Mononuclear cell (primary cell): ENCODE results near the gene ROGDI. TPM values are rescaled to one million over a fixed set of nuclear protein-coding genes. Genes with fewer than 3 reads are reported as not detected.

ENCODE experiments used
- H3K27me3 ChIP-seq: 2 replicates; pipeline ENCODE4 v1.6.0; 2011; ENCODE audit warnings: low read length, control low read depth; ENCODE audit not compliant: insufficient read depth
- H3K4me1 ChIP-seq: 2 replicates; pipeline ENCODE4 v1.5.1; 2011; ENCODE audit warnings: mild to moderate bottlenecking, low read length, control low read depth; ENCODE audit not compliant: insufficient read depth
- H3K4me3 ChIP-seq: 2 replicates; pipeline ENCODE4 v1.5.1; 2011; ENCODE audit warnings: mild to moderate bottlenecking, low read length, moderate library complexity
- H3K9me3 ChIP-seq: 2 replicates; pipeline ENCODE4 v1.5.1; 2011; ENCODE audit warnings: low read depth, mild to moderate bottlenecking, control low read depth, low read length
- total RNA-seq: library from RNA; depleted of rRNA; stranded (reverse); fragments of >200 nt; gene quantifications from one replicate; pipeline ENCODE4 v1.2.3, GENCODE V29; 2012

The ROGDI gene
- total RNA-seq, 1 donor, result 19.3 TPM

DNA sequence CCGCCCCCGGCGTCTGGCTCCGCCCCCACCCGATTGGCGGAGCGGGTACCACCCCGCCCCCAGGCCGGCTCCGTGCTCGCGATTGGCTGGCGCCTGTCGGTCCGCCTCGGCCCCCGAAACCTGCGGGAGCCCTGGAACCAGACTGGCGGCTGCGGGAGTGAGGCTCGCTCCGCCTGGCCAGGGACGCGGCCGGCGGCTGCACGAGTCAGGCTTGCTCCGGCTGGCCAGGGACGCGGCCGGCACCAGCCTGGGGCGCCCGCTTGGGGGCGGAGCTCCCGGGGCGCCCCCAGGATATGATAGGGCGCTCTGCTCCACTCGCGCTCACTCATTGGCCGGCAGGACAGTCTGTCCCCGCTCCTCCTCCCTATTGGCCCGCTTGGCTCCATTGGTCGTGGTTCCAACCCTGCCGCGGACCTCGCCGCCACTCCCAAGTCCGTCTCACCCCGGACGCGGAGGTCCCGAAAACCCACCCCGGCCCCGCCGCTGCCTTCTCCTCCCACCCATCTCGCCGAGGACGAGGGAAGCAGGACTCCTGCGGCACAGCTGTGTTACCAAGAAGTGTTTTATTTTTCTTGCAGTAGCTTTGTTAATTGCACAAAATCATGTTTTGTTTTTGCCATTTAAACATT, 340 bp upstream of the ROGDI start:
- no peaks in the 10 kb centered on the region for H3K9me3 ChIP-seq
- H3K4me3 ChIP-seq, result peak overlapping the region; percentile 70
- H3K27me3 ChIP-seq, result no peaks in the 10 kb centered on the region
- peaks cover 34% of the 10 kb centered on the region for H3K4me1 ChIP-seq

DNA sequence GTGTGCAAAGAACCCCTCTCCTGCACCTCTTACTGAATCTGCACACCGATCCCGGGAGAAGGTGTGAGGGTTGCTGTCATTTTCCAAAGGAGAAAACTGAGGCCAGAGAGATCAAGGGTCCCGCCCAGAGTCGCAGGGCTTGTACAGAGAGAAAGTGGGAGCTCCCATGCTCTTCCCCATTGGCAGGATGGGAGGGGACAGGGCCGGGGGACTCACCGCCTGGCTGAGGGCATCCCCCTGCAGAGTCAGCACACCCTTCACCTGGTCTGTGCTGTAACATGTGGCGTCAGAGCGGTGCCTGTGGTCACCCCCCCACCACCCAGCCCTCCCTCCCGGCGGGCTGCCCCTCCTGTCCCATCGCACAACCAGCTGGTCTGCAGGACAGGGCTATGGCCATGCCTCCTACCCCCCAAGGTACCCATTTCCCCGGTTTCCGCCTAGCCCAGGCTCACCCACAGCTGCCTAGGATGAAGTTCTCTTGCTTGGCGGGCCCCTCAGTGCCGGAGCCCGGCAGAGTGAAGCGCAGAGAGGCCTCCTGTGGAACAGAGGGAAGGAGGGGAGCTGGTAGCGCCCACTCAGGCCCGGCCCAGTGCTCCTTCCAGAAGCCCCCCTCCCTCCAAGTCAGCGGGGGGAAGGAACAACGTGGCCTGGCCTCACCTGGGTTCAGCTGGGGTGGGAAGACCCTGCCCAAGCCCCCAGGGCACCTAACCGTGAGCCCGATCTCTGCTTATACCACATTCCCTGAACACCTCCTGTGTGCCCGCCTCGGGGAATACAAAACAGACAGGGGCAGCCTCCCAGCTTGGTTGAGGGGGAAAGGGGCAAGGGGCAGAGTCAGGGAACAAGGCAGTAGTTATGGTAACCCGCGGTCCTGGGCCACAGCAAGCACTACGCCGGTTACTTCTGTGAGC, 1.1 kb downstream of the ROGDI start:
- peak overlapping the region; percentile 70 for H3K4me3 ChIP-seq
- H3K9me3 ChIP-seq, result no peaks in the 10 kb centered on the region
- H3K27me3 ChIP-seq, result no peaks in the 10 kb centered on the region
- peaks cover 34% of the 10 kb centered on the region for H3K4me1 ChIP-seq

DNA sequence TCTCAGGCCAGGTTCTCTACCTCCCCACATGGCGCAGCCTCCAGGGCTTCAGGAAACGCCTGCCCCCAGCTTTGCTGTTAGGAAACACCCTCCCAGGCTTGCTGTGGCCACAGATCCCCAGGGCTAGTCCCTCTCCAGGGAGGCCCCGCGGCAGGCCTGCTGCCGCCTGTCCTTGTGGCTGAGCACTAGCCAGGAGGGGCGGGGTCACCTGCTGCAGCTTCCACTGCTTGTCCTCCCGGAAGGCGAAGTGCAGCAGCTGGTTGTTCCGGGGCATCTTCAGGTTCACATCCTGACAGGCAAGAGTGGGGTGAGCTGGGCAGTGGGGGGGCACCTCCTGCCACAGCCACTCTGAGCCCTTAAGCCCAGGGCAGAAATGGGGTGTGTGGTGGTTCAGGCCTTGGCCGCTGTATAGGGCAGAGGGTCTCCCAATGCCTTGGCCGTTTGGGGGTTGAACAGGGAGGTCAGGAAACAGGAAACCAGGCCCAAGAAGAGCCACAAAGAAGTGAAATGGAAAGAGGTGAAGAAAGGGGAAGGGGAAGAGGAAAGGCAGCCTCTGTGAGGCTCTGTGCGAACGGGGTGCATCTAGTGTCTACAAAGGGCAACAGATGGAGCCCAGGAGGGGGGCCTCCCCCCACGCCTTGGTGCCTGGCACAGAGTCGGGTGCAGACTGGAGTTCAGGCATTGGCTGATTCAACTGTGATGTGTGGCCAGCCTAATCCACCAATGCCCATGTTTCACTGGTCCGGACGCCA, 2.0 kb downstream of the ROGDI start:
- H3K4me3 ChIP-seq, result no peak overlapping the region
- H3K27me3 ChIP-seq, result no peaks in the 10 kb centered on the region
- H3K4me1 ChIP-seq, result peaks cover 34% of the 10 kb centered on the region
- H3K9me3 ChIP-seq, result no peaks in the 10 kb centered on the region

DNA sequence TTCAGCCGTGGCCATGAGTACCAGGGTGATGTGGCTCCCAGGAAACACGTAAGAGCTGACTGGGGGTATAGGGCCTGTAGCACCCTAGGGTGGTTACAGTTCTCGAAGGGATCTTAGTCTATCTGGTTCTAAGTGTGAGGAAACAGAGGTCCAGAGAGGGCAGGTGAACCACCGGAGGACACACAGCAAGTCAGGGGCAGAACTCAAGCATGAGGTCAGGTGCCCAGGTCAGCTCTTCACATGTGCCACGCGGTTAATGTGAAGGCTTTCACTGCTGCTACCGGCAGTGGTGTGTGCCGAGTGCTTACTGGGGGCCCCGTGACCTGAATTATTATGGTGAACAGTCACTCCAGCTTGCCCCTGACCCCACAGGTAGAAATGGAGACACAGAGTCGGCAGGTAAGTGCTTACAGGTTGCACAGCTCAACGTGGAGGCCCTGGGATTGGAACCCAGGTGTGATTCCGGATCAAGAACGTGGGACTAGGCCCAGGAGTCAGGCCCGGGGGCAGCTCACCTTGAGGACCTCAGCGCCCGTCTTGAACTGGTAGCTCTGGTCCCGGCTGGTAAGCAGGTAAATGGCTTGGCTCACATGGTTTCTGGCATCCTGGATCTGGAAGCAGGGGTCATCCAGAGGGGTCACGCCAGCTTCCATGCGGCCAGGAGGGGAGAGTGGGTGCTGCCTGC, 3.1 kb downstream of the ROGDI start:
- H3K4me1 ChIP-seq, result peaks cover 31% of the 10 kb centered on the region
- H3K27me3 ChIP-seq, result no peaks in the 10 kb centered on the region
- H3K9me3 ChIP-seq, result no peaks in the 10 kb centered on the region
- no peak overlapping the region for H3K4me3 ChIP-seq

DNA sequence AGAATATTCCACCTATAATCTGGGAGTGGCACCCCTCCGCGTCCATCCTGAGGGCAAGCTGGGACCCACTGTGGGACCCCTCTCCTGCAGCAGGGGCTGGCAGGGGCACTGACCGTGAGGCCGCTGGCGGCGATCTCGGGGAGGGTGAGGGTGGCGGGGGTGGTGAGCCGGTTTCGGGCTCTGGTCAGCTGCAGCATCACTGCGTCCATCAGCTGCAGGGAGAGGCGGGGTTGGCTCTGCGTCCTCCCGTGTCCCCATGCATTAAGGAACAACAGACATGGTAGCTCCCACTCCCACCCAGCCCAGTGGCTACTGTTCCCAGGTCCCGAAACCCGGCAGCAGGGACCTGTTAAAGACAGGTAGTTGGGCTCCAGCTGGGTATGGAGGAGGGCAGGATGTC, 4.0 kb downstream of the ROGDI start:
- H3K4me3 ChIP-seq, result no peak overlapping the region
- H3K9me3 ChIP-seq, result no peaks in the 10 kb centered on the region
- no peaks in the 10 kb centered on the region for H3K27me3 ChIP-seq
- H3K4me1 ChIP-seq, result peaks cover 23% of the 10 kb centered on the region

DNA sequence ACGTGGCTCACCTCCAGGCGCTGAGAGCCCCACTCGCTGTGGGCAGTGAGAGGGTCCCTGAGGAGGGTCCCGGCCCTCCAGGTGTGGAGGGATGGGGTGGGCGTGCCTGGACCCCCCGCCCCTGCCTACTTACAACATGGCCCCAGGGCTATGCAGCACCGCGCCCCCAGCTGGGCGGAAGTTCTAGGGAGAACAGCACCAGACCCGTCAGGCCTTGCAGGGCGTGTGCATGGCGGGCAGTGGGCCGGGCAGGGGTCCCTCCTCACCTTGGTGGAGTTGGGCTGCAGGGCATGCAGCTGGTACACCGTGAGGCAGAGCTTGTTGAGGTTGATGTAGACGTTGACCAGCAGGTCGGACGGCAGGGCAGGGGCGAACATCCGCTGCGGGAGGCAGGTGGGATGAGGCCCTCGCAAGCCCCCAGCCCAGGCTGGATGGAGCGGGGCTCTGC, 4.6 kb downstream of the ROGDI start:
- no peak overlapping the region for H3K4me3 ChIP-seq
- peaks cover 21% of the 10 kb centered on the region for H3K4me1 ChIP-seq
- H3K27me3 ChIP-seq, result no peaks in the 10 kb centered on the region
- no peaks in the 10 kb centered on the region for H3K9me3 ChIP-seq

DNA sequence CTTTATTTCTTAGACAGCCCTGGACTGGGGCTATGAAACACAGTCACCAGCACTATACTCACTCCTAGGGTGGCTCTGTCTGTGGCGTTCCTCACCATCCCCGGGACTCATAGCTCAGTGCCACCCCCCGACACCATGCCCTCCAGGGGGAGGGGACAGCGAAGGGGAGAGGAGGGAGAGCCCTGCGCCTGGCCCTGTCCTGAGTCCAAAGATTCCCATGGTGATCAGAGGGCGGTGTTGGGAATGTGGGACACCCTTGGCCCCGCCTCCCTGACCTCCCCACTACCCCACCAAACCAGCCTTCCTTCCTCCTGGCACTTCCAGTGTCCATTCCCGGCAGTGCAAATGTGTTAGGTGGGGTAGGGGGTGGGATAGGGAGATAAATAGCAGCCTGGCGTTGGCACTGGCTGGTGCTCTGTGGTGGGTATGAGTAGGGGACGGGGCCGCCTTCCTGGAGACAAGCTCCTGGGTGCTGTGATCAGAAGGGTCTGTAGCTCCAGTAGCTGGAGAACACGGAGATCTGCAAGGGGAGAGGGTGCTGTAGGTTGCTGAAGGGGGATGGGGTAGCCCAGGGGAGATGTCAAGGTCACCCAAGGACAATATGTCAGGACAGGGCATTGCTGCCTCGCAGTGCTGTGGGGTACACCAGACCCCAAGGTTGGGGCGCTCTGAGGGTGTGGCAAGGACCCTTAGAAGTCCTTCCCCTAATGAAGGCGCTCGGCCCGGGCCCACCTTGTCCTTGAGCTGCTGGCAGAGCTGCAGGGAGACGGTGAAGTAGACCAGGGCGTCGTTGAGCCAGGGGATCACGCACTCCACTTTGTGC, 5.2 kb downstream of the ROGDI start:
- H3K4me3 ChIP-seq, result no peak overlapping the region
- no peaks in the 10 kb centered on the region for H3K27me3 ChIP-seq
- H3K9me3 ChIP-seq, result no peaks in the 10 kb centered on the region
- H3K4me1 ChIP-seq, result peaks cover 21% of the 10 kb centered on the region

DNA sequence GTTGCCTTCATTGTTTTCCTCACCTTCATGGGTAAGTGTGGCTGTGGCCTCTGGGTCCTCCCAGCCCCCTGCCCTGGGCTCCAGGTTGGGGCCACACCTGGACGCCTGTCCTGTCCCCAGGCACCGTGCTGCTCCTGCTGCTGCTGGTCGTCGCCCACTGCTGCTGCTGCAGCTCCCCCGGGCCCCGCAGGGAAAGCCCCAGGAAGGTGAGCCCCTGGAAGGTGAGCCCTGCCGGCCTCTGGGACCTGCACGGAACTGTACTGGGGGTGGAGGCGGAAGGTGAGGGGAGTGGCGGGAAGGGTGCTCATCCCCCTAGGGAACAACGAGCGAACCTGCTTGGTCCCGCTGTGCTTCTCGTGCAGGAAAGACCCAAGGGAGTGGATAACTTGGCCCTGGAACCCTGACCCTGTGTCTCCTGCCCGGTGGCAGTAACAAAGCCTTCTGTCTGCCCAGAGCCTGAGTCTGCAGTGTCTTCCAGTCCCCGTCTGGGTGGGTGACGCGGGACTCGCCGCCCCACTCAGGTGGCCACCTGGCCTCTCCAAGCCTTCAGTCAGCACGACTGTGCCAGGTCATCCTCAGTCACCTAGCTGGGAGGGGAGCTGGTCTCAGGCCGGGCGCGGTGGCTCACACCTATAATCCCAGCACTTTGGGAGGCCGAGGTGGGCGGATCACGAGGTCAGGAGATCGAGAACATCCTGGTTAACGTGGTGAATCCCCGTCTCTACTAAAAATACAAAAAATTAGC, 6.4 kb downstream of the ROGDI start:
- H3K9me3 ChIP-seq, result no peaks in the 10 kb centered on the region
- H3K27me3 ChIP-seq, result no peaks in the 10 kb centered on the region
- no peak overlapping the region for H3K4me3 ChIP-seq
- peaks cover 10% of the 10 kb centered on the region for H3K4me1 ChIP-seq

DNA sequence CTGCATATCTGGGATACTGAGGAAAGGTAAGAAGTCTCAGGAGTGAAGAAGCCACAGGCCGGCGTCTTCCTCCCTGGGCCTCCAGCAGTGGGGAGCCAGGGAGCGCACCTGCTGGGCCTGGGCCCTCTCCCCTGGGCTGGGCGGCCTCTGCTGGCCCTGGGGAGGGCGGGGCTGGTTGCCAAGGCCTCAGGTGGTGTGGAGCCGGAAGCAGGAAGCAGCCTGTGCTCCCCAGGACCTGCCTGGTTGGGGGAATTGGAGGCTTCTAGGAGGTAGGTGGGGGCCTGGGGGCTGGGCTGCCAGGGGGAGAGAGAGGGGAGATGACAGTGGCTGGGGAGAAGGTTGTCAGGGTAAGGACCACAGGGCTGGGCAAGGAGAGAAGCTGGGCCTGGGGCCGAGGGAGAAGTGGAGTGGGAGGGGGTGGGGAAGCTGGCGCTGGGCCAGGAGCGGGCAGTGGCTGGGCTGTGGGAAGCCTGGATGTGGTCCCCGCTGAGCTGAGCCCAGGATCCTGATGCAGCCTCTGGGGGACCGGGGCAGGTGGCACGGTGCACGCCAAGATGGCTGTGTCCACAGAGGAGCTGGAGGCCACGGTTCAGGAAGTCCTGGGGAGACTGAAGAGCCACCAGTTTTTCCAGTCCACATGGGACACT, 7.1 kb downstream of the ROGDI start, which contains the start of gene SMIM22:
Gene SMIM22, plus strand, starts transcription at position 189 of the 647 bp plus-strand sequence. Its CDS starts 366 bp downstream, at position 555.
- no peak within 1 kb of the TSS for H3K4me3 ChIP-seq
- H3K9me3 ChIP-seq, result no peaks in the 10 kb centered on the region
- H3K27me3 ChIP-seq, result no peaks in the 10 kb centered on the region
- peaks cover 4% of the 10 kb centered on the region for H3K4me1 ChIP-seq

DNA sequence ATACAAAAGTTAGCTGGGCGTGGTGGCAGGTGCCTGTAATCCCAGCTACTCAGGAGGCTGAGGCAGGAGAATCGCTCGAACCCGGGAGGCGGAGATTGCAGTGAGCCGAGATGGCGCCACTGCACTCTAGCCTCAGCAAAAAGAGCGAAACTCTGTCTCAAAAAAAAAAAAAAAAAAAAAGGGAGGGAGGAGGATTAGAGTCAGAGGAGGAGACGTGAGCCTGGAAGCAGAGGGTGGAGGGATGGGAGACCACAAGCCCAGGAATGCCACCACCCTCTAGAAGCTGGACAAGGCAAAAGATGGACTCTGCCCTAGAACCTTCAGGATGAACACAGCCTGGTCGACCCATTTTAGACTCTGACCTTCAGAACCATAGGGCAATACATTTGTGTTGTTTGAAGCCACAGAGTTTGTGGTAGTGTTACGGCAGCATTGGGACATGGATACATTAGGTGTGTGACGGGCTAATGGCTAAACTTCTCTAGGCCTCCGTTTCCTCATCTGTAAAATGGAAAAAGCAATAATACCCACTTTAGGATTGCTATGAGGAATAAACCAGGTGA, 9.4 kb downstream of the ROGDI start:
- no peaks in the 10 kb centered on the region for H3K4me1 ChIP-seq
- no peaks in the 10 kb centered on the region for H3K27me3 ChIP-seq
- H3K9me3 ChIP-seq, result no peaks in the 10 kb centered on the region
- no peak overlapping the region for H3K4me3 ChIP-seq

DNA sequence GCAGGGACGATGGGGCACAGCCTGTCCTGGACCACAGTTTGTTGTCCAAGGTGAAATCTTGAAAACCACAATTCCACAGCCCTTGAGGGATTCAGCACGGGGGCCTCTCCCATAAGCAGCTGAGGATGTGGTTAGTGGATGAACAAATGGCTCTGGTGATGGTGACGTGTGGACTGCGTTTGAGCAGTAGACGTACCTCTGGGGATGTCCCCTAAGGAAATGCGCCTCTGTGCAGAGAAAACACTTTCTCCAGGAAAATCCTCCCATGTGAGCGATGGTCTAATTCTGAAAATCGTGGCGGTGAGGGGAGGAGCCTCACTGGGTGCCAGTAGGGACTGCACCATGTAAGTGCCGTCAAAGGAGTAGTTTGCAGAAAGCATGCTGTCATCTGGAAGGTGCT, 11.6 kb downstream of the ROGDI start:
- Histone ChIP-seq H3K4me3 (no peak overlapping the region), H3K9me3 (no peaks in the 10 kb centered on the region), H3K4me1 (no peaks in the 10 kb centered on the region), H3K27me3 (no peaks in the 10 kb centered on the region)

DNA sequence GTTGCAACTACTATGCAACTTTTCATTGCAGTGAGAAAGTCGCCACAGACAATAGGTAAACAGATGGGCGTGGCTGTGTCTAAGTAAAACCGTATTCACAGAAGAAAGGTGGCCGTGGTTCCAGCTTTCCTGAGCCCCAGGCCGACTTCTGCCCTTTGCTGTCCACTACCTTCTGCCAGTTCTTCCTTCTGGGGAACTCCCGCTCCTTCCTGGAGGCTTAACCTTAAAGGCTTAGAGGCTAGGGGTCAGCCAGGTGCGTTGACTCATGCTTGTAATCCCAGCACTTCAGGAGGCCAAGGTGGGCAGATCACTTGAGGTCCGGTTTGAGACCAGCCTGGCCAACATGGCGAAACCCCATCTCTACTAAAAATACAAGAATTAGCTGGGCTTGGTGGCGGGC, 12.2 kb downstream of the ROGDI start:
- Histone ChIP-seq H3K9me3 (no peaks in the 10 kb centered on the region), H3K4me3 (no peak overlapping the region), H3K27me3 (no peaks in the 10 kb centered on the region), H3K4me1 (no peaks in the 10 kb centered on the region)

DNA sequence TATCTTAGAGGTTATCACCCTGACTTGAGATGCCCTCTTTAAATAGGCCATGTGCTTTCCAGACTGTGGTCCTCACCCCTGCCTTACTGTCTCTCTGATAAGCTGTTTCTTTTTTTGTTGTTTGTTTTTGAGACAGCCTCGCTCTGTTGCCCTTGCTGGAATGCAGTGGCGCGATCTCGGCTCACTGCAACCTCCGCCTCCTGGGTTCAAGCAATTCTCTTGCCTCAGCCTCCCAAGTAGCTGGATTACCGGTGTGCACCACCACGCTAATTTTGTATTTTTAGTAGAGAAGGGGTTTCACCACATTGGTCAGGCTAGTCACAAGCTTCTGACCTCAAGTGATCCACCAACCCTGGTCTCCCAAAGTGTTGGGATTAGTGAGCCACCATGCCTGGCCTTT, 13.5 kb downstream of the ROGDI start:
- Histone ChIP-seq H3K9me3 (no peaks in the 10 kb centered on the region), H3K4me1 (no peaks in the 10 kb centered on the region), H3K4me3 (no peak overlapping the region), H3K27me3 (no peaks in the 10 kb centered on the region)
